HG03135 (cell line): Measurements from ENCODE around the gene RANBP3L.
"Not testable (repeated sequence)": the region's sequence is repeated elsewhere in the genome, so short reads cannot be mapped to it uniquely, and the experiment has no call there.

Experiments
- ATAC-seq: cut with Tn5 transposase; IDR thresholded peaks from one replicate; pipeline ENCODE4 v1.9.1; 2021; ENCODE audit warnings: mild to moderate bottlenecking, moderate library complexity; ENCODE audit not compliant: unreplicated experiment

RANBP3L gene, protein sequence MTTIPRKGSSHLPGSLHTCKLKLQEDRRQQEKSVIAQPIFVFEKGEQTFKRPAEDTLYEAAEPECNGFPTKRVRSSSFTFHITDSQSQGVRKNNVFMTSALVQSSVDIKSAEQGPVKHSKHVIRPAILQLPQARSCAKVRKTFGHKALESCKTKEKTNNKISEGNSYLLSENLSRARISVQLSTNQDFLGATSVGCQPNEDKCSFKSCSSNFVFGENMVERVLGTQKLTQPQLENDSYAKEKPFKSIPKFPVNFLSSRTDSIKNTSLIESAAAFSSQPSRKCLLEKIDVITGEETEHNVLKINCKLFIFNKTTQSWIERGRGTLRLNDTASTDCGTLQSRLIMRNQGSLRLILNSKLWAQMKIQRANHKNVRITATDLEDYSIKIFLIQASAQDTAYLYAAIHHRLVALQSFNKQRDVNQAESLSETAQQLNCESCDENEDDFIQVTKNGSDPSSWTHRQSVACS

DNA sequence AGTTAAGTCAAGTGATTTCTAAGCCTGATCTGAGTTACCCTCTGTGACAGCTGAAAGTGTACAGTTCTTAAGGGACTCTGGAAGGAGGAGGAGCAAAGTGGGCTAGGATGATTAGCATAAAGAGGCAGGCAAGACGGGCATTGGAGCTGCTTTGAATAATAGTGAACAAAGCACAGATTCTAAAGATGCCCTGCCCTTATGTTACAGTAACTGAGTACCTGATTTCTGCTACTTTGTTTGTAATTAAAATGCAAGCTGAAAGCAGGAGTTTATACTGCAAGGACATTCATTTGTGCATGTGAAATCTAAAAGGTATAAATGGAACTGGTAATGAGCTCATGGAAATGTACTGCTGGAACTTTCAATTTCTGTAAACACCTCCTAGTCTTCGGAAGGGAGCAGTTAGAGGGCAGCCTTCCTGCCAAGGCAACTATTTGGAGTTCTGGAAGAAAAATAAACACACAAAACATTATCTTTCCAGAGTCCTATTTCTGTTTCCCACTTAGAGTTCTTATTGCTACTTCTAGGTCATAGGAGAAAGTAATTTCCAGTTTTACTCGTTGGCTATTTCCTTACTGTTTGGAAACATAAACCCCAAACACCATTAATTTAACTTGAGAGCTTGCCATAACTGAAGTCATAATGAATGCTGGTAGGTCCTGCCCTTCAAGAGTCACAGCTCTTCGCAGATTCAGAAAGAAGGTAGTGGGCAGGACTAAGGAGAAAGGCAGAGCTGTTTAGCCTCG, at the start of gene RANBP3L:
Gene RANBP3L (minus strand): TSS at position 45 of the 746 bp plus-strand sequence. CDS start 486 bp downstream, outside the sequence.
- ATAC-seq: no peak

GRCh38 chr5:36346896-36347690, 45.4 kb upstream of the RANBP3L start:
- ATAC-seq: no peak

GRCh38 chr5:36344899-36345298, 43.2 kb upstream of the RANBP3L start:
- no peak for ATAC-seq

DNA sequence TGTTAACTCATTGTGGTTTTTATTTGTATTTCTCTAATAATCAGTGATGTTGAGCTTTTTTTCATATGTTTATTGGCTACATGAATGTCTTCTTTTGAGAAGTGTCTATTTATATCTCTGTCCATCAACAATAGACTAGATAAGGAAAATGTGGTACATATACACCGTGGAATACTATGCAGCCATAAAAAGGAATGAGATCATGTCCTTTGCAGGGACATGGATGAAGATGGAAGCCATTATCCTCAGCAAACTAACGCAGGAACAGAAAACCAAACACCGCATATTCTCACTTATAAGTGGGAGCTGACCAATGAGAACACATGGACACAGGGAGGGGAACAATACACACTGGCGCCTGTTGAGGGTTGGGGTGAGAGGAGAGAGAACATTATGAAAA, 40.0 kb upstream of the RANBP3L start:
- ATAC-seq: not testable (repeated sequence)

- no peak for ATAC-seq
Measured at GRCh38 chr5:36337597-36337996, 35.9 kb upstream of the RANBP3L start.

DNA sequence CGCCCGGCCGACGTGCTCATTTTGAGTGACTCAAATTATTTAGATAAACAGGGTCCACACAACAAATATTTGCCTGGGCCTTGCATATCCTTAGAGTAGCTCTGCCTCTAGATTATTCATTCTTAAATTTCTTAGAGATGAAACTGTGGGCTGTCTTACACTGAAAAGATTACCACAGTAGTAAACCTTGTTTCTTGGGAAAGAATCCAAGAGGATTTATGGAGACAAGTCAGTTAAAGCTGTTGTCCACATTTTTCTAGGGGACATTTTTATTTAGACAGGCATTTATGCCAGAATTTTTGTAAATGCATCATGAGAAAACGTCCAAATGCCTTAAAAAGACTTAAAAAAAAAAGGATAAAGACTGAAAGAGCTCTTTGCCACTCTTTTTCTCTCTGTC, 32.6 kb upstream of the RANBP3L start:
- no peak for ATAC-seq

- ATAC-seq: not testable (repeated sequence)
Measured at GRCh38 chr5:36332720-36333119, 31.0 kb upstream of the RANBP3L start.

DNA sequence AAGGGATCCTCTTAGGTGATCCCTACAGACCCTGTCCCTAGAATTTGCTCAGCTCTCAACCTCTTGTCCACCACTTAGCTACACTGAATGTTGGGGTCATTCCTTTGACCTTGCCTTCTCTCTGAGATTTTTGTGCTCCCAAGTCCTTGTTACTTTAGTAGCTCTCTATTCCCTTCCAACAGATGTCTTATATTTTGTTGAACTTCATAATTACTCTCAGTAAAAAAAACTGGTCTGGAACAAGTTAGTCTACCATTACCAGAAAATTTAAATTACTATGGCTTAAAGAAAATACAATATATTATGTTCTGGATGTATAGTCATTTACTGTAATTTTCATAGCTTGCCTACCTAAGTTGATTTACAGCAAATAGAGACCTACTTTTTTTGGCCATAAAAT, 23.5 kb upstream of the RANBP3L start:
- no peak for ATAC-seq

- no peak for ATAC-seq
Measured at GRCh38 chr5:36323926-36324781, 22.5 kb upstream of the RANBP3L start.

DNA sequence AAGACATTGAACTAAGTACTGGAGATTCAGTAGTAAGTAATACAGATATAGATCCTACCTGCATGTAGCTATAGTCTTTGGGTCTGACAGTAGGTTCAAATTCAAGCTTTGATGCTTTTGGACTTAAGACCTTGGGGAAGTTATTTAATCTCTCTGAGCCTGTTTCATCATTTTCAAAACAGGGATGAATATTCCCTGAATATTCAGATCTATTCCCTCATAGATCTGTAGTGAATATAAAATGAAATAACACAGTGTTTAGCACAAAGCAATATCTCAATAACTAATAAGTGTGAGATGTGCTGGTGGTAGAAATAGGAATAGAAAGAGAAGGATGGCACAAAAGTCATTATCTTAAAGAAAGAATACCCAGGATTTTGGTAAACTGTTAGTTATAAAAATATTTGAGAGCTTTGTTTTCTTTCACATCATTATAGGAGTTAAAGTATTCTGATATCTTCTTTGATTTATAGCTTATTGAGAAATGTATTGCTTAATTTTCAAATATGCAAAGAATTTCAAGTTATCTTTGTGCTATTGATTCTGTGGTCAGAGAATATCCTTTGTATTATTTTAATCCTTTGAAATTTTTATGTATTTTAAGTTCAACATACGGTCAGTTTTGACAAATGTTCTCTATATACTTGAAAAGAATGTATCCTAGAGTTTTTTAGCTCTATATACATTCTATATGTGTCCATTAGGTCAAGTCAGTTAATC, 11.4 kb upstream of the RANBP3L start:
- no peak for ATAC-seq

DNA sequence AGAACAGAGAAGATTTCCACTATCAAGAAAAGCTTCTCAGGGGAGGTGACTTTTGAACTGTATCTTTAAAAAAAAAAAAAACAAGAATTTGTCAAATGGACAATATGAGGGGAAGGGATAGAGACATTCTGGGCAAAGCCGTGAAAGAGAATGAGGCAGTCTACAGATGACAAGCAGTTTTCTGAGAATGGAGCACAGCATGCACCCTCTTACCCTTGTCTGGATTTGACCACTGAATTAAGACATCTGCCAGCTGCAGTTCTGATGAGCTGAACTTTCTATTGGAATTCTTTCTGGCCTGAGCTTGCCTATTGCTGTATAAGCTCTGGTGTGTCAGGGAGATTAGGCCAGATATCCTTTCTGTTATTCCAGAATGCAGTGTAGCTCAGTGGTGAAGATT, 10.3 kb upstream of the RANBP3L start:
- ATAC-seq: no peak

- no peak for ATAC-seq
Measured at GRCh38 chr5:36310138-36310537, 8.4 kb upstream of the RANBP3L start.

DNA sequence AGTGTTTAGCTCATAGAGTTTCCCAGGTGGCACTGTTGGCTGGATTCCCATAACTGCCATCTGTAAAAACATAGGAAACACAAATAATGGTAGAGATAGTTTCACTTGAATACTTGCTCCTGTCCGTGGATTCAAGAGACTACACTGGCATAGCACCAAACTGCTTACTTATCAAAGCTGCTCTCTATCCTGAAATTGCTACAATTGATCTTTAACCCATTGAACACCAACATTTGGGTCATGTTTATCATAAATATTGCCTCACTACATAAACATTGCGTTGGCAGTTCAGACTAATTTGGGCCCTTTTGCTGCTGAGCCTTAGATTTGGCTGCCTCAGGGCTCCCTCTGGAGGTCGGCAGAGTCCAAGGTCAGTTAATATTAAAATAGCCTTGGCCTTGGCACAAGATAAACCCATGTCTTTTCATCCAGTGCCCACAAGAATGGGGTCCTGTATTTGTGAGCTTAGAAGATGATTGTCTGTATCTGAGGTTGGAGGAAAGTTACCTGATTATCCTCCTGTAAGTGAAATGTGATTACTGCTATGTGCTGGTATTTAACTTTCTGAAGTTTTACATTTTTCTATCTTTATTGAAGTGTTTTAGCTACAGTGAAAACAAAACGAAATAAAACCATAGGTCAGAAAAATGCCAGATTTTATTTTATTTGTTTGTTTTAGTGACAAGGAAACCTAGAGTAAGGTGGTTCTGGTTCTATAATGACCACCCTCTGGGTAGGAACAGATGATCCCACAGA, 4.0 kb upstream of the RANBP3L start:
- ATAC-seq: no peak

DNA sequence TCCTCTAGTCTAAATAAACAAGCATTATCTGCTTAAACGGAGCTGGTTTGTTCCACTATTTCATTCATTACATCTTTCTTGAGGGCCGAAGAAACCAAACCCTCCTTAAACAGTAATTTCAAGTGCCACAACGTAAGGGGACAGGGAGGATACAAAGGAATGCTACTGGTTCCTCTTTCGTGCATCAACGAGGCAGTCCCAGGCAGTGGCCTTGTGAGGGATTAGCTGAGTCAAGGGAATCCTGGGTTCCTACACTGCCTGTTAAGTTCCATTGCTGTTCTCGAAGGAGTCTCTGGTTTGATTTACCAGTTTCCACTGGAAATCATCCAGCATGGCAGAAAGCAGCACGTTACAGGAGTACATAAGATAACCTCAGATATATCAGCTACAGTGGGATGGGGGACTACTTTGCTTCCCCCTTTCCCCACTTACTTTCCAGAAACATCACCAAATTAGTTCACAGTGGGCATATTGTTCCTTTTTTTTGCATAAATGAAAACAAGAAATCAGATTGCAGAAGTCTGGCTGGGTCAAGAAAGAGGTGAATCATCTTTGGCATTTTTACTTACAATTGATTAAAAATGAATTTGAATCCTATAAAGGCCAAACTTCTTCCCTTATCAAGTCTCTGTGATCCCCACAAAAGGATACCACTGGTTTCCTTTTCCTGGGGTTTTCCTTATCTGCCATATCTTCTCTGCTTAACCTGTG, 2.5 kb upstream of the RANBP3L start:
- ATAC-seq: no peak

- no peak for ATAC-seq
Measured at GRCh38 chr5:36300927-36301540, 668 bp downstream of the RANBP3L start.

DNA sequence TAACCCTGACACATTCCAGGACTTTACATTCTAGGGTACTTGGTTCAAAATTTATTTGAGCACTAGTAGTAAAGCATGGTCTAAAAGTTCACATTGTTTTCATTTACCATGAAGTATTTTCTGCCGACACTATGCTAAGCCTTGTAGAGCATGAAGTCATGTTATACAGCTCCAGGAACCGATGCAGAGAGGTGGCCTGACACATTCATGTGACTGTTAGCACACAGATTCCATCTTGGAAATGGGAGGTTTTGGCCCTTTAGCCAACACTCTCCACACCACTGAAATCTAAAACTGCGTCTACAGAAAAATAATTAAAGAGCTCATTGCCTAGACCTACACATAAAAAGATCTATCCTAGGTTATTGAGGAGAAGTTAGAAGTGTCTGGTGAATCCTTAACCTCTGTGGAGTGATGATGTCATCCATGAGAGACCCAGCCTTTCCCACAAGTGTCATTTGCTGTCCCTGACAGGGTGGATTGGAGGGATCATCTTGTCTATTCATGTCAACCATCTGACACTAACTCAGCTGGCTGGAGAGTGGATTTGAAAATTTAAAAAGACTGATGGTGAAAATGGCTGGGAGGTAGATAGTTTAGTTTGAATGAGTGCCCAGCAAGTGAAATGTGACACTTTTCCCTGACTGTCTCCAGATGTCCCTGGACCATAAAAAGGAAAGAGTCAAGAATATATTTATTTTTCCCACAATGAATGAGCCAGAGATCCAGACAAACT, 1.3 kb downstream of the RANBP3L start:
- ATAC-seq: no peak

GRCh38 chr5:36298552-36298951, 3.1 kb downstream of the RANBP3L start:
- no peak for ATAC-seq
